Renal cortex interstitium (tissue), 11 donors: ENCODE data around the gene MICAL2. TPM values are rescaled to one million over a fixed set of nuclear protein-coding genes. Genes with fewer than 3 reads are reported as not detected.

Experiments
- DNase-seq, 11 donors: peaks; one replicate each; pipeline ENCODE4 v3.0.0-alpha.2; 2013; ENCODE audit warnings: low read depth in 9 of 11, low spot score in 4 of 11; ENCODE audit errors: extremely low read depth in 1 of 11
- polyA plus RNA-seq, 3 donors: library from polyadenylated mRNA; unstranded; fragments of 120-200 nt; gene quantifications; one replicate each; pipeline ENCODE4 v1.2.1, GENCODE V29; 2013; ENCODE audit not compliant: insufficient read length in 3 of 3

Gene MICAL2
- polyA plus RNA-seq, 3 donors = 5.8 to 8.5 (median 6.5) TPM

- DNase-seq = no peak
Measured at GRCh38 chr11:12280199-12280837, 169.9 kb downstream of the MICAL2 start.

- no peak for DNase-seq
Measured at GRCh38 chr11:12280838-12281565, 170.6 kb downstream of the MICAL2 start.

GRCh38 chr11:12281571-12282478 lies 171.4 kb downstream of the MICAL2 start:
- peak; percentile 54 to 79 (median 65) for DNase-seq

GRCh38 chr11:12282676-12283075 lies 172.3 kb downstream of the MICAL2 start:
- DNase-seq = no peak

DNA sequence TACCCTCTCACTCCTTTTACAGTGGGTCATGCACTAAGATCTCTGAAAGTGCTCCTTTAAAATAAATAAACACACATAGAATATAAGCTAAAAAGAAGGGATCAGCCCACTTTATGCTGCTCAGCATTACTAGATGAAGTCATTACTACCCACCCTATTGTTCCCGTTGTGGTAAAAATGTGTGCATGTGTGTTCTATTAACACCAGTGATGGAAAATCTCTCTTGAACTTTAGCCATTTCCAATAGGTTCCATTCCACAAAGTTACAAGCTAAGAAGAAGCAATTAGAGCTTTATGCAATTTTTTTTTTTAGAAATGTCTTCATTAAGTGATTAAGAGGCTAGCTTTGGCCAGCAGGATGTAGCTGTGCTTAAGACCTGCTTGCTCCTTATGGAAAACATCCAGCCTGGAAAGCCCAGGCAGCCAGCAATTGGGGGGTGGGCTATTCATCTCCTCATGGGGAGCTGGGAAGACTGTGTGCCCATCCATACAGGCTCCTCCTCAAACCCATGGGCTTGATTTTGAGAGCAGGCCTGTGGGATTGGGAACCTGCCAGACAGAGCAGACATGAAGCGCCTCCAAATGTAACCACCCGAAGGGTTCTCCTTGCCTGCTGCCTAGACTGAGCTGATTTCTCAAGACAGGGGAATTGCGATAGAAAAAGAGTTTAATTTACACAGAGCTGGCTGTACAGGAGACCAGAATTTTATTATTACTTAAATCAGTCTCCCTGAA lies 174.1 kb downstream of the MICAL2 start:
- DNase-seq = no peak

GRCh38 chr11:12285106-12285505 lies 174.7 kb downstream of the MICAL2 start:
- no peak for DNase-seq

DNA sequence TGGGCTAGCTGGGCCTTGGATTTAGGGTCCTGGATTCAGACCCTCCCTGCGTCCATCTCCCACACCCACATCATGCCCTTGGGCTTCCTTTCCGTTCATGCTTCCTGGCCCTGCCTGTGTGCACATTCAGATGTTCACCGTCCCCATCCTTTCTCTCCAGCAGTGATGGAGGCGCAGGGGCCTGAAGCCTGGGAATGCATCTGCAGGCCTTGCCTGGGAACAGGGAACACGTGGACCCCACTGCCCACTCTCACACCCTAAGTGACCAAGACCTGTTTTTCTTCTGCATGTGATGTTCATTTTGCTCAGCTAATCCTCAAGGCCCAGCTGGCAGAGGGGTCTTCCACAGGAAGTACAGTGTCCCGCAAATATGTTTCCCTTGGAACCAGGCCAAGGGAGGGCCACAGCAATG lies 175.4 kb downstream of the MICAL2 start:
- no peak for DNase-seq

- DNase-seq = no peak
Measured at GRCh38 chr11:12286606-12287005, 176.2 kb downstream of the MICAL2 start.

DNA sequence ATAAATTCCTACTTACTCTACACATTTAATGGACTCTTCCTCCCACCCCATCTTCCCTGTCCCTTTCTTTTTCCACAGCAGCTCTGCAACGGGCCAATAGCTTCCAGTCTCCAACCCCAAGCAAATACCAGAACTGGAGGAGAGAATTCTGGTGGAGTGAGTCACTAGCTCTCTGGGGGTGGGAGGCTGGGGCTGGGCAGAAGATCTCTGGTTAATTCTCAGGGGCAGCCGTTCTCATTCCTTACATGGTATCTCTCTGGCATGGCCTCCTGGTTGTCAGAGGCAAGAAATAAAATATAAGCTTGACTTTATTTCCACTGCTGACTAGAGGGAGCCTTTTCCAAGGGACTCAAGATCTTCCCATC lies 176.6 kb downstream of the MICAL2 start:
- no peak for DNase-seq

GRCh38 chr11:12287374-12288211 lies 177.2 kb downstream of the MICAL2 start:
- peak in 6 of 11 donors; percentile 21 to 41 (median 30) for DNase-seq

DNA sequence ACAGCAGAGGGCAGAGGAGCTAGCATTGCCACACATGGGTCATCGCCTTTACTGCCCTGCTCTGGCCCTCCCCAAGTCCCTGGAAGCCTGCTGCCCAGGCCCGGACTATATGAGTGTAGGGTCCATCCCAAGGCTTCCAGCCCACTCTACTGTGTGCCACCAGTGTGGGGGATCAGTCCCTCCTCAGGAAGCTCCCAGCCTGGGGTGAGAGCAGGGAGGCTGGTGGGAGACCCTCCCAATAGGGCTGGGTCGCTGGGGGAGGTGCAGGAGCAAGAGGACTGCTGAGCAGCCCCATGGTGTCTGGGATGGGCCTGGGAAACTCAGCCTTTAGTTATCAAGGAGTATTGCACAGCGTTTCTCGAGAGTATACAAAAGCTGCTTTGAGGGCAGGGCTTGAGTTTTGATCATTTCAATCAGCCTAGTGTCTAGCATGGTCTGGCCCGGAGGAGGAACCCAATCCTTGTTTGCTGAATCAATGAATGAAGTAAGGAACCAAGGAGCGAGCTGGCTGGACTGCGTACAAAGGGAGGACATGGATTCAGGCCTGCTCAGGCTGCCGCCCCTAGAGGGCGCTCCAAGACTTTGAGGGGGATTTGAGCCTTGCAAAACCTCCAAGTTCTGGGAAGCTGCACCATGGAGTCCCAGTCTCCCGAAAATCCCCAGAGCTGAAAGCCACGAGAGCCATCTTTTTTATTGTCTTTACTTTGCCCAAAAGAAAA lies 178.0 kb downstream of the MICAL2 start:
- DNase-seq = peak; percentile 56 to 83 (median 75)

DNA sequence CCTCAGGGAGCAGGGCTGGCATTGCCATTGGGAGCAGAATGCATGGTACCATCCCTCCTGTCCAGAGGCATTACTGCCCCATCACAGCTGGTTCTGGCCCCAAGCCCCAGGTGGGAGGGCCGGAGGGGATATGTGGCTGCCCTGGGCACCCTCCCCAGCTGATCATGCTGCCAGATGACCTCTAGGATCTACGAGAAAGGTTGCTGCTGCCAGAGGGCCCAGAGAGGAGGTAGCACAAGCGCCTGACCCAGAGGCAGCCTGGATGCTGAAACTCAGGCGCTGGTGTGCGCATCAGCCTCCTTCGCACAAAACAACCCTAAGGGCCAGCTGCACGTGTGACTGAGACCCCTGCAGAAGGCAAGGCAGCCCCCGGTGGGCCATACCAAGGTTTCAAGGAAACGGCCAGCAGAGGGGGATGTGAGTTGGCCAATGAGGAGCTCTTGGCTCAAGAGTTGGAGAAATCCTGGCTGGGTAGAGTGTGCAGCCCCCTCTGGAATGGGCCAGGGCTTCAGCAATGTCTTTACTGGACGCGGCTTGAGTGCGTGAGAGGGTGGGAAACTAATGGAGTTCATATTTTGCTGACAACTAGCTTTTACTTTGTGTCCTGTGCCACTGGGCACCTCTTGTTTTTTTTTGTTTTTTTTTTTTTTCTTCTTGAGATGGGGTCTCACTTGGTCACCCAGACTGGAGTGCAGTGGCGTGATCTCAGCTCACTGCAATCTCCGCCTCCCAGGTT lies 178.7 kb downstream of the MICAL2 start:
- DNase-seq = no peak

DNA sequence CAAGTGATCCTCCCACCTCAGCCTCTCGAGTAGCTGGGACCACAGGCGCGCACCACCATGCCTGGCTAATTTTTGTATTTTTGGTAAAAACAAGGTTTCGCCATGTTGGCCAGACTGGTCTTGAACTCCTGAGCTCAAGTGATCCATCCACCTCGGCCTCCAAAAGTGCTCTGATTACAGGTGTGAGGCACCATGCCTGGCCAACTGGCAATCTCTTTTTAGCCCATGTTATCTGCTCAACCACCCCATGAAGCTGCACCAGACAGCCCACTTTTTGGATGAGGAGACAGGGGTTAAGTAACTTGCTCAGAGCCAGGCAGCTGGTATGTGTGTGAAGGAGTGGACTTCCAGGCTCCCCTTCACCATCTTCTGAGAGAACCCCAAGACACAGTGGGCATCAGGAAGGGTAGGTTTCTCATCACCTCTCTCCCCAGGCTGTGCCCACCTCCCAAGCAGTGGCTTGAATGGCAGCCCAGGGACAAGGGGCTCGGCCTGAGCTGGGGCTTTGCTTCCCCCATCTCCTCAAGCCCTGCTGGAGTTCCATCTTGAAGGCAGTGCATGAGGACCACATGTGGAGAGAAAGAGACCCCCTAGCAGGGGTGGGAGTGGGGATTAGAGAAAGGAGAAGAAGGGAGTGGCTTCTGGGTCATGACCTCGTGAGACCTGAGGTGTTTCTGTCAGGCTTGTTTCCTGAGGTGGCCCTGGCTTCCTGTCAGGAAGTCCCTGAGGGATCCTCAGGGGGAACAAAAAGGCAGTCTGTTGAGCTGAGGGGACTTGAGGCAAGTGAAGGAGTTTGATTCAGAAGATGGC lies 179.5 kb downstream of the MICAL2 start:
- DNase-seq = no peak

DNA sequence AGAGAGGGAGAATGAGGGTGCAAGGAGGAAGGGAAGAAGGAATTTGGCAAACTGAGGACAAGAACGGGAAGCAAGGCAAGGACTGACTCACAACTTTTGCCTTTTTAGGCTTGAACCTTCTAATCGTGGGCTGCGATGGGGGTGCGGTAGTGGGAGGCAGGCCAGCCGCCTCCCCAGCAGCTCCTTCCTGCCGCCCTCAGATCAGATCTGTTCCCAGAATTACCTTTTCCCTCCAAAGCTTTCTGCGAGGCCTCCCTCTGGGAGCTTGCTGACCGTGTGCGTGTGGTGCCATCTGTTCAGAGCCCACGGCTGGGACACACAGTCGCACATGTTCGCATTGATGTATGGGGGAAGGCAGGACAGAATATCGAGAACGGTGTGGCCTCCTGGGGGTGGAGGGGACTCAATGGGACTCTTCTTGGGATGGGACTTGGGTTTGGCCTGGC lies 180.1 kb downstream of the MICAL2 start:
- no peak for DNase-seq

DNA sequence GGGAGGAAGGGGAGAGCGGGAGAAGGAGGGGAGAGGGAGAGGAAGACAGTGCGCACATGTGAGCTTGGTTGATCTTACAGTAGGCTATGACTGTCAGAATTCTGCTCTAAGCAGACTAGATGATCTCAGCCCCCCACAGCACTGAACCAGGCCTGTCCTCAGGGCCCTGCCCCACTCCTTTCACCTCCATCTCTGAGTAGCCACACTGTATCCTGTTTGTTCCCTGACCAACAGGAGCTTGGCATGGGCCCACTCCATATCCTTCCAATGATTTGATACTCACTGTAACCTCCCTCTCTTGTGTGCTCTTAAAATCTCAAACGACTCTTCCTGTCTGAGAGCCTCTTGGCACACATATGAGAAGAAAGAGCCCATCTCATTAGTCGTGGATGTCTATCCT lies 180.9 kb downstream of the MICAL2 start:
- no peak for DNase-seq

DNA sequence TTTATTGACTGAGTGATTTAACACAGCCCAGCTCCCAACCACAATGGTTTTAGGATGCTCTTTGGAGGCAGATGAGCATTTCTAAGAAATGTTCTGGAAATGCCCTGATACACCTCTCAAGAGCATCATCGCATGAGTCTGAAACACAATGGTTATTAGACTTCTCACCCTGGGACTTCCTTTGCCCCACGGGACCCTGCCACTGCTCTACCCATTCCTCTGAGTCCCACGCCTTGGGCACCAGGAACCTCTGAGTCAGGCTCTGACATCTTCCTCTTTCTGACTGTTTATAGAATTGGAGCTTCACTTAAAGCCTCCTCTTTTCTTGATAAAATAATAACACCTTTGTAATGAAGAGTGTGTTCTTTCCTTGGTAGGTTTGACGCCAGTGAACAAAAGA lies 181.4 kb downstream of the MICAL2 start:
- DNase-seq = no peak
